ENCODE data around the gene MAP7.

DNA sequence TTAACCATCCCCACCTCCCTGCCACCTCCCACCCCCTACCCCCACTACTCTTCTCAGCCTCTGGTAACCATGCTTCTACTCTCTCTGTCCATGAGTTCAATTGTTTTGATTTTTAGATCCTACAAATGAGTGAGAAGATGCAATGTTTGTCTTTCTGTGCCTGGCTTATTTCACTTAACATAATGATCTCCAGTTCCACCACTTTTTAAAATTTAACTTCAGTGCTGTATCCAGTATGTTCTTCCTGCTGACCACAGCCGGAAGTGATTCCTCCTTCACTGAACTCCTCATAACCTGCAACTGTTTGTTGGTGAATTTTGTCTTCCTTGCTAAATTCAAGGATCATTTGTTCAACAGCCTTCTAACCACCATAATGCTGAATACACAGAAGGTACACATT is 3.9 kb downstream of the MAP7 start:
- no peak for TF ChIP-seq POLR2A (IDR thresholded peaks at IDR 0.05)
- no peak for TF ChIP-seq CTCF (IDR thresholded peaks at IDR 0.05)
- TF ChIP-seq POLR2AphosphoS5 (IDR thresholded peaks at IDR 0.05), result no peak
- TF ChIP-seq EP300 (IDR thresholded peaks at IDR 0.05), result no peak
